HEK293T (cell line): Measurements from ENCODE around the gene RBM17.
A peak's percentile ranks its signal among the peaks of the same experiment; 100 is the strongest.
"Not testable (repeated sequence)": the region's sequence is repeated elsewhere in the genome, so short reads cannot be mapped to it uniquely, and the experiment has no call there.

Experiments
- CTCF ChIA-PET: fragments of 350-600 bp; formaldehyde crosslinking; extraction: SDS; loops from one replicate; lab custom pipeline; 2021; ENCODE audit warnings: antibody characterized with exemption, inconsistent platforms; lab: Yijun Ruan, JAX
- POLR2A ChIA-PET: fragments of 350-600 bp; formaldehyde crosslinking; extraction: SDS; loops from one replicate; lab custom pipeline; 2020; ENCODE audit warnings: antibody characterized with exemption, inconsistent platforms; lab: Yijun Ruan, JAX
- DNase-seq: peaks from one replicate; pipeline ENCODE4 v3.0.0; 2012; ENCODE audit warnings: mixed read lengths; ENCODE audit errors: extremely low spot score
- ARNT ChIP-seq: fragments of 450-650 bp; IDR thresholded peaks from 2 replicates; pipeline ENCODE4 v1.6.1; 2017; ENCODE audit warnings: mild to moderate bottlenecking
- BHLHE40 ChIP-seq: fragments of 450-650 bp; IDR thresholded peaks from 2 replicates; pipeline ENCODE4 v1.6.1; 2016; ENCODE audit warnings: mild to moderate bottlenecking, moderate library complexity, borderline replicate concordance
- CTBP1 ChIP-seq: fragments of 450-650 bp; IDR thresholded peaks from 2 replicates; pipeline ENCODE4 v1.6.1; 2016; ENCODE audit warnings: borderline replicate concordance
- ELF4 ChIP-seq: fragments of 450-650 bp; IDR thresholded peaks from 2 replicates; pipeline ENCODE4 v1.6.1; 2017; ENCODE audit warnings: antibody characterized with exemption
- FOXA1 ChIP-seq: fragments of 450-650 bp; IDR thresholded peaks from 2 replicates; pipeline ENCODE4 v1.6.1; 2016; ENCODE audit warnings: mild to moderate bottlenecking
- FOXK2 ChIP-seq: fragments of 450-650 bp; IDR thresholded peaks from 2 replicates; pipeline ENCODE4 v1.6.1; 2016; ENCODE audit warnings: mild to moderate bottlenecking
- FOXM1 ChIP-seq: fragments of 450-650 bp; IDR thresholded peaks from 2 replicates; pipeline ENCODE4 v1.6.1; 2017; ENCODE audit warnings: mild to moderate bottlenecking, borderline replicate concordance
- HDGF ChIP-seq: fragments of 450-650 bp; IDR thresholded peaks from 2 replicates; pipeline ENCODE4 v1.6.1; 2017; ENCODE audit warnings: antibody characterized with exemption, borderline replicate concordance
- L3MBTL2 ChIP-seq: fragments of 450-650 bp; conservative IDR thresholded peaks from 2 replicates; pipeline ENCODE4 v1.6.1; 2016; ENCODE audit warnings: mild to moderate bottlenecking
- LEF1 ChIP-seq: fragments of 450-650 bp; IDR thresholded peaks from 2 replicates; pipeline ENCODE4 v1.6.1; 2017; ENCODE audit warnings: mild to moderate bottlenecking, borderline replicate concordance
- NFRKB ChIP-seq: fragments of 450-650 bp; IDR thresholded peaks from 2 replicates; pipeline ENCODE4 v1.6.1; 2016; ENCODE audit warnings: mild to moderate bottlenecking, moderate library complexity
- SP1 ChIP-seq: fragments of 450-650 bp; IDR thresholded peaks from 2 replicates; pipeline ENCODE4 v1.6.1; 2017
- SUZ12 ChIP-seq: fragments of 450-650 bp; IDR thresholded peaks from 2 replicates; pipeline ENCODE4 v1.6.1; 2016; ENCODE audit warnings: mild to moderate bottlenecking
- TARDBP ChIP-seq: fragments of 450-650 bp; IDR thresholded peaks from 2 replicates; pipeline ENCODE4 v1.6.1; 2016
- ZNF384 ChIP-seq: fragments of 450-650 bp; IDR thresholded peaks from 2 replicates; pipeline ENCODE4 v1.6.1; 2016
- TF ChIP-seq, protein P1 (sequence below): fragments of 450-650 bp; IDR thresholded peaks from 2 replicates; pipeline ENCODE4 v1.6.1; 2016

The RBM17 gene

GRCh38 chr10:6141296-6142151 is 52.7 kb downstream of the RBM17 start:
- DNase-seq: no peak
- ChIA-PET CTCF (no interaction called here), POLR2A (no interaction called here)
- TF ChIP-seq BHLHE40 (no peak), L3MBTL2 (peak; percentile 78)

DNA sequence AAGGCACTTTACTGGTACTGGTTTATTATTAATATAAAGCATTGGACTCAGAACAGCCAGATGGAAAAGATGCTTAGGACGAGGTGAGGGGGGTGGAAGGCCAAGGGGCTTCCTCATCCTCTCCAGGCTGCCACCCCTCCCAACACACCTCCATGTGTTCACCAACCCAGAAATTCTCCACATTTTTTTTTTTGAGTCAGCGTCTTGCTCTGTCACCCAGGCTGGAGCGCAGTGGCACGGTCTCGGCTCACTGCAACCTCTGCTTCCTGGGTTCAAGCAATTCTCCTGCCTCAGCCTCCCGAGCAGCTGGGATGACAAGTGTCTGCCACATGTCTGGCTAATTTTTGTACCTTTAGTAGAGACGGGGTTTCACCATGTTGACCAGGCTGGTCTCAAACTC is 53.4 kb downstream of the RBM17 start:
- CTCF ChIA-PET, DNase-seq: not testable (repeated sequence)
- POLR2A ChIA-PET: interaction anchor here (1.1 kb wide), 1 partner anchor 21 kb away, joined by 3 read pairs; no protein-coding TSS in a partner anchor

- no peak for TF ChIP-seq SP1
- TF ChIP-seq, protein P1, sequence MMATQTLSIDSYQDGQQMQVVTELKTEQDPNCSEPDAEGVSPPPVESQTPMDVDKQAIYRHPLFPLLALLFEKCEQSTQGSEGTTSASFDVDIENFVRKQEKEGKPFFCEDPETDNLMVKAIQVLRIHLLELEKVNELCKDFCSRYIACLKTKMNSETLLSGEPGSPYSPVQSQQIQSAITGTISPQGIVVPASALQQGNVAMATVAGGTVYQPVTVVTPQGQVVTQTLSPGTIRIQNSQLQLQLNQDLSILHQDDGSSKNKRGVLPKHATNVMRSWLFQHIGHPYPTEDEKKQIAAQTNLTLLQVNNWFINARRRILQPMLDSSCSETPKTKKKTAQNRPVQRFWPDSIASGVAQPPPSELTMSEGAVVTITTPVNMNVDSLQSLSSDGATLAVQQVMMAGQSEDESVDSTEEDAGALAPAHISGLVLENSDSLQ: no peak
- no peak for TF ChIP-seq SUZ12
- TF ChIP-seq FOXM1: no peak
- no peak for TF ChIP-seq ARNT
- TF ChIP-seq FOXA1: no peak
- TF ChIP-seq TARDBP: no peak
- no peak for TF ChIP-seq L3MBTL2
- TF ChIP-seq ZNF384: no peak
- TF ChIP-seq NFRKB: no peak
- TF ChIP-seq FOXK2: no peak
- no peak for TF ChIP-seq BHLHE40
- TF ChIP-seq HDGF: no peak
- no peak for TF ChIP-seq CTBP1
- POLR2A ChIA-PET: interaction anchor here (1.1 kb wide), 1 partner anchor 21 kb away, joined by 3 read pairs; no protein-coding TSS in a partner anchor
- DNase-seq: no peak
- CTCF ChIA-PET: interaction anchor here (0.6 kb wide), 1 partner anchor 37 kb away, joined by 3 read pairs; no protein-coding TSS in a partner anchor
Observed at GRCh38 chr10:6142644-6143043, 53.8 kb downstream of the RBM17 start.

DNA sequence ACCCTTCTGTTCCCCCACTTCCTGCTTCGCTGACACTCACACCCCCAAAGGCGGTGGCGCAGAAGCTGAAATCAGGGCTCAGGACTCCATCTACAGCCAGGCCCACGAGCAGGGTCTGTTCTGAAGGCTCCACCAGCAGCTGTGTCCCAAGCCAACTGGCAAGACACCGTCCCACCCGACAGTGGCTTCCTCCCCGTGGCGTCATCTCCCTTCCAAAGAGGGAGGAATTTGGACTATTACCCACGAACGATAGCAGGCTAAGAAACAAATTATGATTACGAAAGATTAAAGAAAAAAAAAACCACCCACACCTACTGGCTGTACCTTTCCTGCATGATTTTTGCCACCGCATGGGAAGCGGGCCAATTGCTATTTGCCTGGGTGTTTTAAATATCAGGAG is 54.3 kb downstream of the RBM17 start:
- POLR2A ChIA-PET: interaction anchor here (0.7 to 1.1 kb wide), 2 partner anchors 20 to 24 kb away, joined by 3 read pairs; no protein-coding TSS in a partner anchor
- DNase-seq: no peak
- CTCF ChIA-PET: interaction anchor here (0.6 kb wide), 1 partner anchor 38 kb away, joined by 3 read pairs; no protein-coding TSS in a partner anchor
- TF ChIP-seq ZNF384 (no peak), ELF4 (no peak), HDGF (no peak), CTBP1 (no peak), SUZ12 (no peak), NFRKB (no peak), BHLHE40 (no peak), ARNT (no peak), TARDBP (no peak), SP1 (no peak), FOXK2 (no peak), FOXM1 (no peak), FOXA1 (no peak)

DNA sequence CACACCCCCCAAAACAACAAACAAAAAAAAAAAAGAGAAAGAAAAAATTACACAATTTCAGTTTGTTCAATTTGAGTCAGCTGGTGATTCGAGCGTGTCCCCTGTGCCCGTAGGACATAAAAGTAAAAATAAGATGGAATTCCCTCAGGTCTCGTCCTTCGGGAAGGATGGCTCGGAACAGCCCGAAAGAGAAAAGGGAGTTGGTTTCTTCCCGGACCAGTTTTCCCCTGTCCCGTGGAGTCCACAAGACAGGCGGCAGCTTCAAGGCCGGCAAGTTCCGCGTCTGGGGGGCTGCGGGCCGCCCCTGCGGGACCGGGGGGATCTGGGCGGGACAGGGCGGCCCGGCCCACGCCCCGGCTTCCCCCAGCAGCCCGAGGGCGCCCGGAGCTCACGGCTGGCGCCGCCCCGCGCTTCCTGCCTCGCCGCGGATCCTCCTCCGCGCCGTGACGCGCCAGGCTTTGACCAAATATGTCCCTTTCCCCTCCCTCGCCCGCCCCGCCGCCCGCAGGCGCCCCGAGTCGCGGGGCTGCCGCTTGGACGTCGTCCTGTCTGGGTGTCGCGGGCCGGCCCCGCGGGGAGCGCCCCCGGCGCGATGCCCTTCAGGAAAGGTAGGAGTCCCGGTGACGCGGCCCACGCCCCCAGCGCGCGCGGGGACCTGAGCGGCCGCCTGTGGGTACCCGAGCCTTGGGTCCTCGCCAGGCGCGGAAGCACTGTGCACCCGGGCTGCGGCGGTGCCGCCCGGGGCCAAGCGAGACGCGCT is 55.8 kb downstream of the RBM17 start:
- no peak for TF ChIP-seq ZNF384
- TF ChIP-seq L3MBTL2: no peak
- no peak for TF ChIP-seq LEF1
- TF ChIP-seq FOXK2: no peak
- TF ChIP-seq BHLHE40: no peak
- no peak for TF ChIP-seq HDGF
- no peak for TF ChIP-seq ELF4
- no peak for TF ChIP-seq FOXA1
- TF ChIP-seq TARDBP: no peak
- TF ChIP-seq ARNT: no peak
- no peak for TF ChIP-seq SP1
- TF ChIP-seq SUZ12: no peak
- TF ChIP-seq CTBP1: no peak
- ChIA-PET CTCF (interaction anchor here (1.0 to 1.5 kb wide), 3 partner anchors 10 to 257 kb away, joined by 3 to 4 read pairs (median 4); partner anchors contain the start of gene PFKFB3), POLR2A (interaction anchor here (0.7 to 1.6 kb wide), 5 partner anchors 8 to 34 kb away, joined by 3 to 11 read pairs (median 4); no protein-coding TSS in a partner anchor)
- DNase-seq: peak; percentile 79

DNA sequence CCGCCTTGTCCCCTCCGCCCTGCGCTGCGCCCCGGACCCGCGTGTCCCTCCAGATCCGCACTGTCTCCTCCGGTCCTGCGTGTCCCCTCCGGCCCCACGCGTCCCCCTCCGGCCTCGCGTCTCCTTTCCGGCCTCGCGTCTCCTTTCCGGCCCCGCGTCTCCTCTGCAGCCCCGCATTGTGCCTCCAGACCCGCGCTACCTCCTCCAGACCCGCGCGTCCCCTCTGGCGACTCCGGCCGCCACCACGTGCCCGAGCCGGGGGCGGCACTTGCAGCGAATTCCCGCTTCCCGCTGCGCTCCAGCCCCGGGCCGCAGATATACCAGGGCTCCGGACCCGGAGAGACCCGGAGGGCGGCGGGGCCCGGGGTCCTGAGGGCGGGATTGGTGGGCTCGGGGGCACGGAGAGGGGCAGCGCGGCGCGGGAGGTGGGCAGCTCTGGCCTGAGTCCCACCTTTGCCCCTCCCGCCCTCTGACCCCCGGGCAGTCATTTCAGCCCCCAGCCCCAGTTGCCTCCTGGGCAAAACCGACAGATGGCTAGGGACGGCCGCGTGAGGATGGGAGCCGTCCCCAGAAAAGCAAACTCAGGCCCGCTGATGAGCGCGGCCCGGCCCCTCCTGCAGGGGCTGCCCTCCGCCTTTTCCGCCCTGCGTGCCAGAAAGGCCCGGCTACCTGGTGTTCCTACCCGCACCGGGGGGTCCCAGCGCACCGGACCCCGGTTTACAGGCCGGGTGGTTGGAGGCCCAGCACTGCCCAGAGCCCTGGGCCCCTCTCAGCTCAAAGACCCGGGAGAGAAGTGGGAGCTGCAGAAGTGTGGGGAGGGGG is 56.5 kb downstream of the RBM17 start:
- ChIA-PET CTCF (interaction anchor here (1.5 kb wide), 1 partner anchor 57 kb away, joined by 3 read pairs; the partner anchor contains the start of gene PFKFB3), POLR2A (interaction anchor here (0.7 to 2.6 kb wide), 5 partner anchors 11 to 35 kb away, joined by 3 to 12 read pairs (median 6); no protein-coding TSS in a partner anchor)
- TF ChIP-seq CTBP1 (no peak), NFRKB (no peak), ARNT (no peak), HDGF (no peak), L3MBTL2 (peak; percentile 97), FOXM1 (no peak)
- TF ChIP-seq, protein P1: no peak
- DNase-seq: peak; percentile 53
